Vagina (tissue), 2 donors: ENCODE data around the gene RAD54L2.

Source experiments
- CTCF ChIP-seq, 3 experiments: fragments of 450-650 bp in 2 of 3; fragments of 200-600 bp in 1 of 3; sonication (generic) in 1 of 3; IDR thresholded peaks; one replicate each; pipeline ENCODE4 v1.5.1; 2017 to 2019; ENCODE audit warnings: antibody characterized with exemption in 3 of 3, mild to moderate bottlenecking in 2 of 3, moderate library complexity in 2 of 3
- POLR2A ChIP-seq, 2 donors: fragments of 450-650 bp; IDR thresholded peaks; one replicate each; pipeline ENCODE4 v1.6.1; 2017; ENCODE audit warnings: antibody characterized with exemption in 2 of 2, mild to moderate bottlenecking in 2 of 2, moderate library complexity in 2 of 2

- TF ChIP-seq CTCF (IDR thresholded peaks at IDR 0.05) = no peak
- TF ChIP-seq POLR2A (IDR thresholded peaks at IDR 0.05) = no peak
These were observed 37.8 kb upstream of the RAD54L2 start for GRCh38 chr3:51500632-51501131.
